ENCODE measurements around the gene KCNQ1OT1. TPM values are rescaled to one million over a fixed set of nuclear protein-coding genes. Genes with fewer than 3 reads are reported as not detected.

KCNQ1OT1 gene
- total RNA-seq, 1 experiment from 2014 or later: 1.2 TPM

- Histone ChIP-seq H4K20me1 (ENCODE audit: control insufficient read depth, insufficient read depth, insufficient read length) (no peaks in the 10 kb centered on the region), H2BK12ac (ENCODE audit: insufficient read length, low read depth, low read length) (no peak overlapping the region), H3K9ac (ENCODE audit: extremely low read depth, insufficient read length, low read length) (no peak overlapping the region), H3K14ac (ENCODE audit: insufficient read depth, low read length) (no peak overlapping the region; the same call in 1 of the 2 replicates), H3K18ac (ENCODE audit: insufficient read length, low read depth, low read length) (no peak overlapping the region), H3K23me2 (ENCODE audit: insufficient read length, low read depth, low read length, poor library complexity, severe bottlenecking) (no peaks in the 10 kb centered on the region), H2AFZ (ENCODE audit: low read length) (no peak overlapping the region), H4K91ac (ENCODE audit: insufficient read length, low read depth, low read length) (no peak overlapping the region), H3K79me2 (ENCODE audit: insufficient read depth, low read length) (no peaks in the 10 kb centered on the region), H3K27me3 (ENCODE audit: insufficient read depth, low read length) (peaks cover 2% of the 10 kb centered on the region; the same call in 1 of the 2 replicates), H3K56ac (ENCODE audit: insufficient read length, low read depth, low read length) (no peak overlapping the region), H2BK5ac (ENCODE audit: insufficient read length, low read length) (no peak overlapping the region), H3T11ph (ENCODE audit: low read length) (no peak overlapping the region), H3K9me3 (ENCODE audit: control insufficient read depth, low read depth, low read length) (no peaks in the 10 kb centered on the region), H3K4me2 (ENCODE audit: insufficient read depth, insufficient read length, low read length) (no peak overlapping the region), H4K8ac (replicated peaks; ENCODE audit: insufficient read length, low read depth, low read length) (no peak overlapping the region), H3K79me1 (ENCODE audit: insufficient read depth, low read depth, low read length, poor library complexity, severe bottlenecking) (no peaks in the 10 kb centered on the region), H2AK5ac (ENCODE audit: insufficient read length, low read length) (no peak overlapping the region), H3K4ac (ENCODE audit: low read depth, low read length) (no peak overlapping the region), H2BK120ac (ENCODE audit: low read depth, low read length, poor library complexity, severe bottlenecking) (no peak overlapping the region), H3K23ac (ENCODE audit: insufficient read length, low read depth, low read length) (no peak overlapping the region), H3K27ac (ENCODE audit: insufficient read length, low read depth, low read length) (no peak overlapping the region), H3K4me1 (ENCODE audit: insufficient read depth, low read length) (no peaks in the 10 kb centered on the region), H2BK15ac (ENCODE audit: low read depth, low read length) (no peak overlapping the region), H2BK20ac (ENCODE audit: low read depth, low read length, poor library complexity, severe bottlenecking) (no peak overlapping the region), H4K5ac (ENCODE audit: insufficient read length, low read depth, low read length) (no peak overlapping the region)
- TF ChIP-seq CTCF (conservative IDR thresholded peaks at IDR 0.05): no peak
- no CpG with 5 or more reads among the region's 26 CpGs for WGBS (ENCODE audit: extremely low coverage, insufficient read length, low lambda C conversion rate)
- H3K27me3 Mint-ChIP-seq (ENCODE audit: low read depth): peaks cover 71% of the 10 kb centered on the region
- H3K36me3 Mint-ChIP-seq (ENCODE audit: insufficient read depth in 1 of 3, low read depth in 3 of 3): no peaks in the 10 kb centered on the region
- H3K27ac Mint-ChIP-seq: no peak overlapping the region
- DNase-seq: no peak
- no peaks in the 10 kb centered on the region for H3K9me3 Mint-ChIP-seq
- H3K4me3 Mint-ChIP-seq: no peak overlapping the region
- H3K4me1 Mint-ChIP-seq: no peaks in the 10 kb centered on the region
Measured at GRCh38 chr11:2570211-2570811, 129.5 kb downstream of the KCNQ1OT1 start.
